ENCODE measurements around the gene HIVEP3. TPM values are rescaled to one million over a fixed set of nuclear protein-coding genes. Genes with fewer than 3 reads are reported as not detected.
"Not testable (repeated sequence)": the region's sequence is repeated elsewhere in the genome, so short reads cannot be mapped to it uniquely, and the experiment has no call there.

Gene HIVEP3
- total RNA-seq, 1 experiment from 2014 or later = 1.4 TPM

DNA sequence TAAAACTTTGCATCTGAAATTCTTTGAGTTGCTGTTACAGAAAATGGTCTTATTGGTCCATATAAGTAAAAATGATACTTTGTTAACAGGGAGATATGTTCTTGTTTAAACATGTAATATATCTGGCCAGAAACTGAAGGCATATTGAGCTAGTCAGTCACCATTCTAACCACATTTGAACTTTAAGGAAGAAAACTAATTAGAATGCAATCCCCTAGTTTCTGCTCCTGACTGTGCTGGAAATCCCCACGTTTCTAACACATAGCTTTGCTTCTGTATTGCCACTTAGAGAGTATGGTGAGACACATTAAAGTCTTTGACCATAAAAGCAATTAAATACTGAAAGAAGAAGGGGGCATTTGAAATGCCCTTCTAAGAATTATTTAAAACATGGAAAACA lies 32.1 kb upstream of the HIVEP3 start:
- peaks cover 2% of the 10 kb centered on the region; the same call in 1 of the 2 replicates for H3K4me1 ChIP-seq (ENCODE audit: insufficient read depth, low read length)
- Mint-ChIP-seq H3K36me3 (ENCODE audit: insufficient read depth in 1 of 3, low read depth in 3 of 3) (peaks cover 0 to 15% (median 12%) of the 10 kb centered on the region in 3 experiments; a peak in 5 of 7 replicates), H3K4me1 (peaks cover 20 to 22% of the 10 kb centered on the region in 2 experiments), H3K27me3 (ENCODE audit: low read depth) (no peaks in the 10 kb centered on the region; the same call in 1 of the 2 replicates), H3K4me3 (no peak overlapping the region), H3K9me3 (peaks cover 12 to 16% of the 10 kb centered on the region in 2 experiments), H3K27ac (no peak overlapping the region)
- H2BK120ac ChIP-seq (ENCODE audit: low read depth, low read length, poor library complexity, severe bottlenecking) = no peak overlapping the region
- H3K27me3 ChIP-seq (ENCODE audit: insufficient read depth, low read length) = no peaks in the 10 kb centered on the region; the same call in 1 of the 2 replicates
- H3K4me2 ChIP-seq (ENCODE audit: insufficient read depth, insufficient read length, low read length) = no peak overlapping the region
- H3K79me1 ChIP-seq (ENCODE audit: insufficient read depth, low read depth, low read length, poor library complexity, severe bottlenecking) = no peaks in the 10 kb centered on the region
- H3K23ac ChIP-seq (ENCODE audit: insufficient read length, low read depth, low read length) = no peak overlapping the region
- H4K20me1 ChIP-seq (ENCODE audit: control insufficient read depth, insufficient read depth, insufficient read length) = no peaks in the 10 kb centered on the region
- H2AK5ac ChIP-seq (ENCODE audit: insufficient read length, low read length) = no peak overlapping the region
- no peak overlapping the region for H2BK12ac ChIP-seq (ENCODE audit: insufficient read length, low read depth, low read length)
- H3K4ac ChIP-seq (ENCODE audit: low read depth, low read length) = no peak overlapping the region
- no peaks in the 10 kb centered on the region for H3K79me2 ChIP-seq (ENCODE audit: insufficient read depth, low read length)
- no peak overlapping the region for H2AFZ ChIP-seq (ENCODE audit: low read length)
- no peak overlapping the region for H4K91ac ChIP-seq (ENCODE audit: insufficient read length, low read depth, low read length)
- WGBS (ENCODE audit: extremely low coverage, insufficient read length, low lambda C conversion rate) = no CpG with 5 or more reads among the region's 1 CpG
- no peak overlapping the region for H2BK5ac ChIP-seq (ENCODE audit: insufficient read length, low read length)
- H2BK15ac ChIP-seq (ENCODE audit: low read depth, low read length) = no peak overlapping the region
- TF ChIP-seq, protein P1, sequence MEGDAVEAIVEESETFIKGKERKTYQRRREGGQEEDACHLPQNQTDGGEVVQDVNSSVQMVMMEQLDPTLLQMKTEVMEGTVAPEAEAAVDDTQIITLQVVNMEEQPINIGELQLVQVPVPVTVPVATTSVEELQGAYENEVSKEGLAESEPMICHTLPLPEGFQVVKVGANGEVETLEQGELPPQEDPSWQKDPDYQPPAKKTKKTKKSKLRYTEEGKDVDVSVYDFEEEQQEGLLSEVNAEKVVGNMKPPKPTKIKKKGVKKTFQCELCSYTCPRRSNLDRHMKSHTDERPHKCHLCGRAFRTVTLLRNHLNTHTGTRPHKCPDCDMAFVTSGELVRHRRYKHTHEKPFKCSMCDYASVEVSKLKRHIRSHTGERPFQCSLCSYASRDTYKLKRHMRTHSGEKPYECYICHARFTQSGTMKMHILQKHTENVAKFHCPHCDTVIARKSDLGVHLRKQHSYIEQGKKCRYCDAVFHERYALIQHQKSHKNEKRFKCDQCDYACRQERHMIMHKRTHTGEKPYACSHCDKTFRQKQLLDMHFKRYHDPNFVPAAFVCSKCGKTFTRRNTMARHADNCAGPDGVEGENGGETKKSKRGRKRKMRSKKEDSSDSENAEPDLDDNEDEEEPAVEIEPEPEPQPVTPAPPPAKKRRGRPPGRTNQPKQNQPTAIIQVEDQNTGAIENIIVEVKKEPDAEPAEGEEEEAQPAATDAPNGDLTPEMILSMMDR (conservative IDR thresholded peaks at IDR 0.05) = no peak
- H2BK20ac ChIP-seq (ENCODE audit: low read depth, low read length, poor library complexity, severe bottlenecking) = no peak overlapping the region
- H3K18ac ChIP-seq (ENCODE audit: insufficient read length, low read depth, low read length) = no peak overlapping the region
- H4K5ac ChIP-seq (ENCODE audit: insufficient read length, low read depth, low read length) = no peak overlapping the region
- H4K8ac ChIP-seq (replicated peaks; ENCODE audit: insufficient read length, low read depth, low read length) = no peak overlapping the region
- H3K27ac ChIP-seq (ENCODE audit: insufficient read length, low read depth, low read length) = no peak overlapping the region
- no peak for DNase-seq
- no peak overlapping the region for H3T11ph ChIP-seq (ENCODE audit: low read length)
- no peaks in the 10 kb centered on the region for H3K23me2 ChIP-seq (ENCODE audit: insufficient read length, low read depth, low read length, poor library complexity, severe bottlenecking)
- no peak overlapping the region for H3K56ac ChIP-seq (ENCODE audit: insufficient read length, low read depth, low read length)
- H3K14ac ChIP-seq (ENCODE audit: insufficient read depth, low read length) = no peak overlapping the region
- no peak overlapping the region for H3K9ac ChIP-seq (ENCODE audit: extremely low read depth, insufficient read length, low read length)
- no peaks in the 10 kb centered on the region for H3K9me3 ChIP-seq (ENCODE audit: control insufficient read depth, low read depth, low read length)

DNA sequence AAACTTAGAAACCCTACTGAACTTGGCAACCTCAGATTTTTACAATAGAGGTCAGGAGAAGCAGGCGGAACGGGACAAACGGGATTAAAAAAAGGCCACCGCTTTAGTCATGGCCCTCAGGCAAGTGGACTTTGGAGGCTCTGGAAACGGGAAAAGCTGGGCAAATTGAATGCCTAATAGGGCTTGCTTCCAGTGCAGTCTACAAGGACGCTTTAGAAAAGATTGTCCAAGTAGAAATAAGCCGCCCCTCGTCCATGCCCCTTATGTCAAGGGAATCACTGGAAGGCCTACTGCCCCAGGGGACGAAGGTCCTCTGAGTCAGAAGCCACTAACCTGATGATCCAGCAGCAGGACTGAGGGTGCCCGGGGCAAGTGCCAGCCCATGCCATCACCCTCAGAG lies 27.2 kb upstream of the HIVEP3 start:
- not testable (repeated sequence) for H3K79me2 ChIP-seq (ENCODE audit: insufficient read depth, low read length); H3K79me1 ChIP-seq (ENCODE audit: insufficient read depth, low read depth, low read length, poor library complexity, severe bottlenecking); H3K23me2 ChIP-seq (ENCODE audit: insufficient read length, low read depth, low read length, poor library complexity, severe bottlenecking); H4K5ac ChIP-seq (ENCODE audit: insufficient read length, low read depth, low read length); H4K8ac ChIP-seq (replicated peaks; ENCODE audit: insufficient read length, low read depth, low read length); H3K9me3 ChIP-seq (ENCODE audit: control insufficient read depth, low read depth, low read length); H3K4ac ChIP-seq (ENCODE audit: low read depth, low read length); H3K27ac ChIP-seq (ENCODE audit: insufficient read length, low read depth, low read length); H3K18ac ChIP-seq (ENCODE audit: insufficient read length, low read depth, low read length); DNase-seq; H3K27ac Mint-ChIP-seq; H3K27me3 Mint-ChIP-seq (ENCODE audit: low read depth); H2BK12ac ChIP-seq (ENCODE audit: insufficient read length, low read depth, low read length); H3T11ph ChIP-seq (ENCODE audit: low read length); H3K9ac ChIP-seq (ENCODE audit: extremely low read depth, insufficient read length, low read length); H3K4me2 ChIP-seq (ENCODE audit: insufficient read depth, insufficient read length, low read length); H2BK15ac ChIP-seq (ENCODE audit: low read depth, low read length); H4K91ac ChIP-seq (ENCODE audit: insufficient read length, low read depth, low read length); H2AFZ ChIP-seq (ENCODE audit: low read length); H2BK20ac ChIP-seq (ENCODE audit: low read depth, low read length, poor library complexity, severe bottlenecking); H3K4me1 Mint-ChIP-seq; H4K20me1 ChIP-seq (ENCODE audit: control insufficient read depth, insufficient read depth, insufficient read length); H2BK5ac ChIP-seq (ENCODE audit: insufficient read length, low read length); H3K56ac ChIP-seq (ENCODE audit: insufficient read length, low read depth, low read length); H2AK5ac ChIP-seq (ENCODE audit: insufficient read length, low read length); H2BK120ac ChIP-seq (ENCODE audit: low read depth, low read length, poor library complexity, severe bottlenecking); H3K27me3 ChIP-seq (ENCODE audit: insufficient read depth, low read length); H3K4me3 Mint-ChIP-seq; H3K23ac ChIP-seq (ENCODE audit: insufficient read length, low read depth, low read length); H3K4me1 ChIP-seq (ENCODE audit: insufficient read depth, low read length); H3K14ac ChIP-seq (ENCODE audit: insufficient read depth, low read length)
- H3K9me3 Mint-ChIP-seq = peaks cover 21 to 30% of the 10 kb centered on the region in 2 experiments
- peaks cover 0 to 20% (median 12%) of the 10 kb centered on the region in 3 experiments; a peak in 5 of 7 replicates for H3K36me3 Mint-ChIP-seq (ENCODE audit: insufficient read depth in 1 of 3, low read depth in 3 of 3)
- no CpG with 5 or more reads among the region's 10 CpGs for WGBS (ENCODE audit: extremely low coverage, insufficient read length, low lambda C conversion rate)

Data from H9 (cell line).